Measurements from ENCODE around the gene MTURN. TPM values are rescaled to one million over a fixed set of nuclear protein-coding genes. Genes with fewer than 3 reads are reported as not detected.

Gene MTURN
- total RNA-seq, 1 experiment from 2014 or later = 7.5 TPM

GRCh38 chr7:30142710-30143109 is 7.9 kb downstream of the MTURN start:
- peaks cover 28% of the 10 kb centered on the region for H3K4me1 Mint-ChIP-seq (ENCODE audit: insufficient read depth, unreplicated experiment)
- no peaks in the 10 kb centered on the region for H3K27me3 Mint-ChIP-seq (ENCODE audit: insufficient read depth, unreplicated experiment)
- H3K36me3 Mint-ChIP-seq (ENCODE audit: insufficient read depth, unreplicated experiment) = peaks cover 6% of the 10 kb centered on the region
- H3K4me3 Mint-ChIP-seq (ENCODE audit: unreplicated experiment) = peak overlapping the region; percentile 61
- ChIA-PET POLR2A (interaction anchor here (0.6 to 3.3 kb wide), 5 partner anchors 10 to 206 kb away, joined by 4 to 14 read pairs (median 5); no protein-coding TSS in a partner anchor), CTCF (interaction anchor here (0.8 to 0.9 kb wide), 2 partner anchors 13 to 21 kb away, joined by 3 to 4 read pairs; no protein-coding TSS in a partner anchor)
- peak overlapping the region; percentile 77 for H3K27ac Mint-ChIP-seq (ENCODE audit: low read depth, unreplicated experiment)
- no TSS peak for BruUV-seq (replicated peaks)
- no peak for TF ChIP-seq CTCF (IDR thresholded peaks at IDR 0.05; ENCODE audit: unreplicated experiment)
- intact Hi-C loops (cut with micrococcal nuclease) = no loop called here
- no peaks in the 10 kb centered on the region for H3K9me3 Mint-ChIP-seq (ENCODE audit: unreplicated experiment)
- peak; percentile 68 for DNase-seq (ENCODE audit: unreplicated experiment)

GRCh38 chr7:30143748-30144251 is 9.0 kb downstream of the MTURN start:
- TF ChIP-seq CTCF (IDR thresholded peaks at IDR 0.05; ENCODE audit: unreplicated experiment) = no peak
- Mint-ChIP-seq H3K4me3 (ENCODE audit: unreplicated experiment) (no peak overlapping the region), H3K27ac (ENCODE audit: low read depth, unreplicated experiment) (peak overlapping the region; percentile 77), H3K27me3 (ENCODE audit: insufficient read depth, unreplicated experiment) (no peaks in the 10 kb centered on the region), H3K36me3 (ENCODE audit: insufficient read depth, unreplicated experiment) (peaks cover 3% of the 10 kb centered on the region), H3K4me1 (ENCODE audit: insufficient read depth, unreplicated experiment) (peaks cover 28% of the 10 kb centered on the region), H3K9me3 (ENCODE audit: unreplicated experiment) (no peaks in the 10 kb centered on the region)
- no TSS peak for BruUV-seq (replicated peaks)
- ChIA-PET CTCF (interaction anchor here (0.8 kb wide), 1 partner anchor 20 kb away, joined by 3 read pairs; no protein-coding TSS in a partner anchor), POLR2A (interaction anchor here (0.6 to 3.3 kb wide), 11 partner anchors 9 to 335 kb away, joined by 3 to 19 read pairs (median 3); partner anchors contain the start of genes MTURN and NOD1)
- DNase-seq (ENCODE audit: unreplicated experiment) = peak; percentile 75
- intact Hi-C loops (cut with micrococcal nuclease) = no loop called here

GRCh38 chr7:30144657-30145306 is 10.0 kb downstream of the MTURN start:
- Mint-ChIP-seq H3K27ac (ENCODE audit: low read depth, unreplicated experiment) (no peak overlapping the region), H3K4me1 (ENCODE audit: insufficient read depth, unreplicated experiment) (peaks cover 28% of the 10 kb centered on the region), H3K36me3 (ENCODE audit: insufficient read depth, unreplicated experiment) (peaks cover 7% of the 10 kb centered on the region), H3K9me3 (ENCODE audit: unreplicated experiment) (no peaks in the 10 kb centered on the region), H3K4me3 (ENCODE audit: unreplicated experiment) (no peak overlapping the region), H3K27me3 (ENCODE audit: insufficient read depth, unreplicated experiment) (no peaks in the 10 kb centered on the region)
- CTCF ChIA-PET = no interaction called here
- BruUV-seq (replicated peaks) = no TSS peak
- intact Hi-C loops (cut with micrococcal nuclease) = no loop called here
- POLR2A ChIA-PET = interaction anchor here (0.7 to 1.6 kb wide), 4 partner anchors 10 to 334 kb away, joined by 3 to 19 read pairs (median 4); partner anchors contain the start of genes MTURN and NOD1
- no peak for DNase-seq (ENCODE audit: unreplicated experiment)
- TF ChIP-seq CTCF (IDR thresholded peaks at IDR 0.05; ENCODE audit: unreplicated experiment) = no peak

- BruUV-seq (replicated peaks) = no TSS peak
- Mint-ChIP-seq H3K27ac (ENCODE audit: low read depth, unreplicated experiment) (no peak overlapping the region), H3K4me1 (ENCODE audit: insufficient read depth, unreplicated experiment) (peaks cover 28% of the 10 kb centered on the region), H3K9me3 (ENCODE audit: unreplicated experiment) (no peaks in the 10 kb centered on the region), H3K36me3 (ENCODE audit: insufficient read depth, unreplicated experiment) (peaks cover 8% of the 10 kb centered on the region), H3K4me3 (ENCODE audit: unreplicated experiment) (no peak overlapping the region), H3K27me3 (ENCODE audit: insufficient read depth, unreplicated experiment) (no peaks in the 10 kb centered on the region)
- intact Hi-C loops (cut with micrococcal nuclease) = no loop called here
- ChIA-PET CTCF (interaction anchor here (1.3 kb wide), 1 partner anchor 8 kb away, joined by 3 read pairs; no protein-coding TSS in a partner anchor), POLR2A (no interaction called here)
- TF ChIP-seq CTCF (IDR thresholded peaks at IDR 0.05; ENCODE audit: unreplicated experiment) = no peak
- no peak for DNase-seq (ENCODE audit: unreplicated experiment)
Observed at GRCh38 chr7:30145426-30145970, 10.7 kb downstream of the MTURN start.
